GM20431 (cell line): ENCODE results near the gene CHRNA4.

Source experiments
- in situ Hi-C: fragments of 300-500 bp; cut with MseI, MboI; formaldehyde crosslinking; loops from one replicate; pipeline ENCODE4 v1.15.0; 2020; ENCODE audit warnings: low sequenced_read_pairs; ENCODE audit not compliant: unreplicated experiment

Gene CHRNA4

GRCh38 chr20:63325554-63326313 is 35.4 kb downstream of the CHRNA4 start:
- in situ Hi-C loops = no loop called here

- in situ Hi-C loops = no loop called here
Measured at GRCh38 chr20:63325021-63325471, 36.1 kb downstream of the CHRNA4 start.

- in situ Hi-C loops = no loop called here
Measured at GRCh38 chr20:63323357-63323981, 37.7 kb downstream of the CHRNA4 start.

GRCh38 chr20:63322933-63323273 is 38.2 kb downstream of the CHRNA4 start:
- in situ Hi-C loops = no loop called here

DNA sequence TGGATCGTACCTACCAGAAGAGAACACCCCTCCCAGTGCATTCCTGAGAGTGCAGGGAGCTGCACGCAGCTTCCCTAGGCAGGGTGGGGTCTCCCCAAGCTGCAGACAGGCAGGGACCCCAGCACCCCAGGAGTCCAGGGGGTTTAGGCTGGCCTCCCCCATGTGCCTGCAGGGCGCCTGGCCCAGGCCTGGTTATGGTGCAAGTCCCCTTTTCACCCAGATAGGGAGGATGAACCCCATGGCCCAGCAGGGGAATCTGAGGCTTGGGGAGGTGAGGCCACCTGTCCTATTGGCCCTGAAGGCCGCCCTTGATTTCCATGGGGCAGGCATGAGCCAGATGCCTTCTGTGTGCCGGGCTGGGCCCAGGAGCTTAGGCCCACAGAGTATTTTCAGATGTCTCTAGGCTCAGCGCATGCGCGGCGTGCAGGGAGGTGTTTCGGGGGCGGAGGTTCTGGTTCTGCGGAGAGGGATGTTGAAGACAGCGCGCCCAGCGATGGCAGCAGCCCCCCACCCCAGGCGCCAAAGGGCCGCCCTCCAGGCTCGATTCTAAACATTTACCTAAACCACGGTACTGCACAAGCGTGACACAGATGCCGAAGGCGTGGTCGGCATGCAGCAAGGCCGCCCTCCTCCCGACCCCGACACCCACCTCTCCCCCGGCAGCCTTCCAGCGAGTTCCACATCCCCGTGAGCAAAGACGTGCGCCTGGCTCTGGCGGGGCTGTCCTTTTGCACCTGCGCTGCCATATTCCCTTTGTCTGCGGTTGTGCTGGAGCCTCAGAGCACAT is 38.8 kb downstream of the CHRNA4 start:
- in situ Hi-C loops = no loop called here

DNA sequence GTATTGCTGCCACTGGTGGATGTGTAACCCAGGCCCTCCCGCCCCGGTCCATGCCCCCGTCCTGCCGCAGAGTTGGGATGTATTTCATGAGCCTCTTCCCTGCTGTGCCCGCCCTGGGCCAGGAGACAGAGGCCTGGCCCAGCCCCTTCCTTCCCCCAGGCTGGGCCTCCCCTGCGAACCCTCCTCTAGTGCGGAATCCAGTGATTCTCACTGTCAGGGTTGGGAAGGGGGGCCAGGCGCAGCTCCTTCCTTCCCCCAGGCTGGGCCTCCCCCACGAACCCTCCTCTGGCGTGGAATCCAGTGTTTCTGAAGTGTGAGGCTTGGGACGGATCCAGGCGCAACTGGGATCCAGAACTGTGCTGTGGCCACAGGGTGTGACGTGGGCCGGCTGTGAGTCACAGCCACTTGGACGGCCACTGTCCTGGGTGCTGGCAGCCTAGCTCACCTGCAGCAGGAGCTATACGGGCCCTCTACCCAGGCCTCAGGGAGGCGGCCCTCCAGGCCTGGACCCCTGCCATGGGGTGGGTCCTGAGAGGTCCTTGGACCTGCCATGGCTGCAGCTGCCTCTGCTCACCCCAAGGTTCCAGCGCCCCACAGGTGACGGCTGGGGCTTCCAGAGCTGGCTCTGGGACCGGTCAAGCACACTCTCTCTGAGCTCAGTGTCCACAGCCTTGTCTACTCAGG is 39.9 kb downstream of the CHRNA4 start:
- in situ Hi-C loops = no loop called here

DNA sequence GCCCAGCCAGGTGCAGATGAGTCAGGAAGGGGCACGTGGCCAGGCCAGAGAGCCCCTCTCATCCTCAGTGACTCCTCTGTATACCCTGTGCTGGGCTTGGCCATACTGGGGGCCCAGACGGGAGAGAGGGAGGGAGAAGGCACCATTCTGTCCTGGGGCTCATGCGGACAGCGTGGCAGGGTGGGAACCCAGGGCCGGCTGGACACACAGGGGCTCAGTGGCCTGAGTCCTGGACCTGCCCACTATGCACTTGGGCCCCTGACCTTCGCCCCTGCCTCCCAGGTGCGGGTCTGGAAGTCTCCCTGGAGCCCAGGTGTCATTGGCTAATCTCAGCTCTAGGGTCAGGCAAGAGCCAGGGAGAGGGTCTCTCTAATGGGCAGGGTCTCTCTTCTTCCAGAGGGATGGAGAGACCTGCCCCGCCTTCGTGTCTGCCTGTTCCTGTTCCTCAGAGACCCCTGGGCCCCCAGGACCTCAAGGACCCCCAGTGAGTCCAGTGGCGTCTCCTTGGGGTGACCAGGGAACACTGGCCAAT is 40.5 kb downstream of the CHRNA4 start:
- in situ Hi-C loops = no loop called here

- in situ Hi-C loops = no loop called here
Measured at GRCh38 chr20:63320041-63320511, 41.1 kb downstream of the CHRNA4 start.

GRCh38 chr20:63319164-63320040 is 41.7 kb downstream of the CHRNA4 start:
- in situ Hi-C loops = no loop called here

GRCh38 chr20:63318391-63319163 is 42.6 kb downstream of the CHRNA4 start:
- in situ Hi-C loops = no loop called here

DNA sequence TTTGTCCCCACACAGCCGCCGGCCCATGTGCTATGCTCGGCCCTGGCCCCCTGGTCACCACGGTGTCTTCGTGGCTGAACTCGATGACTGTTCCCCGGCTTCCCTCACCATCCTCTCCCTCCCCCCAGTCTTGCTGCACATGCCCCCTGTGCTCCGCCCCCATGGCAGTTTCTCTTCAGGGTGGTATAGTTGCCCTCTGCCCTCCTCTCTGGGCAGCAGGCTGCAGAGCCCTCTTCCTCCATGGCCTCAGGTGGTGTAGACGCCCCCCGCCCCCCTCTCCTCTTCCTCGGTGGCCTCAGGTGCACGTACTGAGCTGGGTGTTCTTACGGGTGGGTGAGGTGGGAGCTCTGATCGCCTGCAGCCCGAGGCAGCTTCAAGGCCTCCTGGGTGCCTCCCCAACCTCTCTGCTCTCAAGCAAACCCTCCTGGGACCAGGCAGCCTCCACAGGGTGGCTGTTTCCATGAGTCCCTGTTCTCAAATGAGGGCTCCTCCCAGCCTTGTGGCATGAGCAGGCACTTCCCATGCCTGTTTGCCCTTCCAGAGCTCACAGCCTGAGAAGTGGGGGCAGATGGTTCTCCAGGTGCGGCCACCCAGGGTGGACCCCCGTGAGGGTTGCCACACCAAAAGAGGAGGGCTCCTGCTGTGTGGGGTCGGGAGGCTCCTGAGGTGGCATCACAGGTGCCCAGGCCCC is 43.4 kb downstream of the CHRNA4 start:
- in situ Hi-C loops = no loop called here

DNA sequence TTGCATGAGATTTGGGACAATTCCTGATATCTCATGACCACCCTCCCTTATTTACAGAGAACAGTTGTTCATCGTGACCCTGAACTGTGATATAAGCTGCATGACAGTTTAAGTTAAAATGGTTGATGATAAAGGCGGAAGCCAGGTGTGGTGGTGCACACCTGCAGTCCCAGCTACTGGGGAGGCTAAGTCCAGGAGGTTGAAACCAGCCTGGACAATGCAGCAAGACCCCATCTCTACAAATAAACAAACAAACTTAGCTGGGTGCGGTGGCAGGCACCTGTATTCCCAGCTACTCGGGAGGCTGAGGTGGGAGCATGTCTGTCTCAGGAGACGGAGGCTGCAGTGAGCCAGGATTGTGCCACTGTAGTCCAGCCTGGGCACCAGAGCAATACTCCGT is 44.1 kb downstream of the CHRNA4 start:
- in situ Hi-C loops = no loop called here

DNA sequence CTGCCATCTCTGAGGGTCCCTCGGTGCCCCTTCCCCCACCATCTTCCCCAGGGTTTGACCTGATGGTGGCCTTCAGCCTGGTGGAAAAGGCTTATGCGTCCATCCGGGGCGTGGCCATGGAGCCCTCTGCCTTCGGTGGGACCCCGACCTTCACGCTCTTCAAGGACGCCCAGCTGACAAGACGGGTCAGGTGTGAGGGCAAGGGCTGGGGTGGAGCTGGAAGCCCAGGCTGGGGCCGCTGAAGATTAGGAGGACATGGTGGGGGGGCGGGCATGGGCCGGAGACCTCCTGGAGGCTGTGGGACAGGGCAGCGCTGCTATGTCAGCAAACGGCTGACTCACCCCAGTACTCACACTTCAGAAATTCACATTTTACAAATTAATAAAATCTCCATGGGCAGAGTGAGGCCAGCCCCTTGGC is 44.6 kb downstream of the CHRNA4 start:
- in situ Hi-C loops = no loop called here

DNA sequence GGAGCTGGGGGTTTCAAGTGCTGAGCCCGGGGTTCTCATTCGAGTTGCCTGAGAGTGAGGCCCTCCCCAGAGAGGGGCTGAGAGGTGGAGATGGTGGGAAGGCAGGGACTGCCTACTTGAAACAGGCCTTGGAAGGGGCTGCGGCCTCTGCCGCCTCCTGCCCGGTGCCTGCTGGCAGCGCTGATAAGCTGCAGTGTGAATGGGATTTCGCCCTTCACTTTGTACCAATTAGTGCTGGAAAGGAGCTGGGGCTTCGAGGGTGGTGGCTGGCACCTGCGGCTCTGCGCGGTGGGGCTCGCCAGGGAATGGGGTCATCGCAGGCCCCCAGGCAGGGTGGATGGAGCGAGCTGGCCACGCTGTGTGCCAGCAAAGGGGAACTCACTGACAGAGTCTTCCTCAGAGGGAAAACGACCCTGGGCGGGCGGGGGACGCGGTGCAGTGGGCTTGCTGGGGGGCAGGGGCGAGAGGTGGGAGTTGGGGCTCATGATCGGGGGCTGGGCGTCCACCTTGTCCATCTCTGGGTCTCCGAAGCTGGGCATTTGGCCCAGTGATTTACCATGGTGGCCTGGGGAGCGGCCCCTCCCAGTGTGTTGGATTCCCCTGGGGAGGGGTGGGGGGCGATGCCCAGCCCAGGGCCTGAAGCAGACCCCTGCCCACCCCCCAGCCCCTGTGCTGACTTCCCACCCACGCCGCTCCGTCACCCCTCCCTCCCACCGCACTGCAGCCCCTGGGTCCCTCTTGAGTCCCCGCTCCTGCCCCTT is 45.2 kb downstream of the CHRNA4 start:
- in situ Hi-C loops = no loop called here

GRCh38 chr20:63315240-63315689 is 45.9 kb downstream of the CHRNA4 start:
- in situ Hi-C loops = no loop called here

- in situ Hi-C loops = no loop called here
Measured at GRCh38 chr20:63314566-63315239, 46.4 kb downstream of the CHRNA4 start.
